Activated CD4-positive, alpha-beta T cell treated with anti-CD3 and anti-CD28 coated beads, Interleukin-2, amount 10 ng/mL, durations not matched to agents 24 days and 14 days (primary cell): ENCODE results near the gene ANKRD12. TPM values are rescaled to one million over a fixed set of nuclear protein-coding genes. Genes with fewer than 3 reads are reported as not detected.

Source experiments
- DNase-seq: peaks from one replicate; pipeline ENCODE4 v3.0.0; 2022
- H3K27ac Mint-ChIP-seq: one replicate; pipeline ENCODE4 v1.8.0; 2022; ENCODE audit warnings: mild to moderate bottlenecking, mixed read lengths
- H3K27me3 Mint-ChIP-seq: one replicate; pipeline ENCODE4 v1.8.0; 2022; ENCODE audit warnings: mixed read lengths
- H3K36me3 Mint-ChIP-seq: one replicate; pipeline ENCODE4 v1.8.0; 2022; ENCODE audit warnings: low read depth, mild to moderate bottlenecking, mixed read lengths
- H3K4me1 Mint-ChIP-seq: one replicate; pipeline ENCODE4 v1.8.0; 2021; ENCODE audit warnings: mixed read lengths
- H3K4me3 Mint-ChIP-seq: one replicate; pipeline ENCODE4 v1.8.0; 2022; ENCODE audit warnings: mild to moderate bottlenecking, moderate library complexity, mixed read lengths
- H3K9me3 Mint-ChIP-seq: one replicate; pipeline ENCODE4 v1.8.0; 2021; ENCODE audit warnings: mixed read lengths
- intact Hi-C: fragments of 100-400 bp; cut with micrococcal nuclease; formaldehyde crosslinking; loops from one replicate; pipeline ENCODE4 v1.15.1; 2023
- total RNA-seq: library from RNA; stranded (reverse); gene quantifications from 2 replicates; pipeline ENCODE4 v1.2.3, GENCODE V29; 2022

The ANKRD12 gene
- total RNA-seq, 1 donor from 2014 or later, result 60.8 TPM

DNA sequence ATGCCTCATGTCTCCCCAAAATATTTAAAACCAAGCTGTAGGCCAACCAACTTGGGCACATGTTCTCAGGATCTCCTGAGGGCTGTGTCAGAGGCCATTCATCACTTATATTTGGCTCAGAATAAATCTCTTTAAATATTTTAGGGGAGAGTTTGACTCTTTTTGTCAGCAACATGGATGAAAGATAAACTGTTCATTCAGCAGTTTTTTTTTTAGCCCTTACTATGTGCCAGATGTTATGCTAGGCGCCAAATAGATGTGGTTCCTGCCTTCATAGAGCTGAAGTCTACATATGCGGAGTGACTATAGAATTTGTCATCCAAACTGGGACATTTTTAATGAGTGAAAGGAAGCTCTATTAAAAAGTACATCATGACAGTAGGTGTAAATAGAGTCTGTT lies 155.5 kb downstream of the ANKRD12 start:
- peaks cover 4% of the 10 kb centered on the region for H3K36me3 Mint-ChIP-seq
- H3K9me3 Mint-ChIP-seq, result peaks cover 16% of the 10 kb centered on the region
- no peaks in the 10 kb centered on the region for H3K27me3 Mint-ChIP-seq
- DNase-seq, result no peak
- intact Hi-C loops, result no loop called here
- H3K27ac Mint-ChIP-seq, result no peak overlapping the region
- no peak overlapping the region for H3K4me3 Mint-ChIP-seq
- no peaks in the 10 kb centered on the region for H3K4me1 Mint-ChIP-seq

DNA sequence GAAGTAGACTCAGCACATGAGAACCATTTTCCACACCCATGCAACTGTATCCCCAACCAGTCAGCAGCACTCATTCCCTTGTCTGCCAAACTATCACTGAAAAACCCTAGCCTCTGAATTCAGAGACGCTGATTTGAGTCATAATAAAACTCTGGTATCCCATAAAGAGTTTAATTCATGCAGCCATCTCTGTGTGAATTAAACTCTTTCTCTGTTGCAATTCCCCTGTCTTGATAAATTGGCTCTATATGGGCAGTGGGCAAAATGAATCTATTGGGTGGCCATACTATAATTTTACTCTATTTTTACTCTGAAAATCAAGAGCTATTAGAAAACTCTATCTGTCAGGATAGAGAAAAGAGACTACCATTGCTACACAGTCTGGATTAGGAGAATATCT lies 157.4 kb downstream of the ANKRD12 start:
- H3K4me3 Mint-ChIP-seq, result no peak overlapping the region
- H3K27me3 Mint-ChIP-seq, result no peaks in the 10 kb centered on the region
- peaks cover 16% of the 10 kb centered on the region for H3K9me3 Mint-ChIP-seq
- H3K36me3 Mint-ChIP-seq, result no peaks in the 10 kb centered on the region
- DNase-seq, result no peak
- no peaks in the 10 kb centered on the region for H3K4me1 Mint-ChIP-seq
- H3K27ac Mint-ChIP-seq, result no peak overlapping the region
- intact Hi-C loops, result no loop called here

- DNase-seq, result no peak
- H3K9me3 Mint-ChIP-seq, result peaks cover 16% of the 10 kb centered on the region
- H3K4me3 Mint-ChIP-seq, result no peak overlapping the region
- H3K27ac Mint-ChIP-seq, result no peak overlapping the region
- H3K27me3 Mint-ChIP-seq, result no peaks in the 10 kb centered on the region
- no peaks in the 10 kb centered on the region for H3K36me3 Mint-ChIP-seq
- H3K4me1 Mint-ChIP-seq, result no peaks in the 10 kb centered on the region
- intact Hi-C loops, result no loop called here
These were observed 159.8 kb downstream of the ANKRD12 start for GRCh38 chr18:9296233-9297006.

- Mint-ChIP-seq H3K36me3 (no peaks in the 10 kb centered on the region), H3K4me3 (no peak overlapping the region), H3K27me3 (no peaks in the 10 kb centered on the region), H3K4me1 (no peaks in the 10 kb centered on the region), H3K27ac (no peak overlapping the region), H3K9me3 (peaks cover 12% of the 10 kb centered on the region)
- no peak for DNase-seq
- intact Hi-C loops, result no loop called here
These were observed 160.4 kb downstream of the ANKRD12 start for GRCh38 chr18:9297007-9297393.

GRCh38 chr18:9304388-9305070 lies 167.9 kb downstream of the ANKRD12 start:
- Mint-ChIP-seq H3K4me3 (no peak overlapping the region), H3K27me3 (peaks cover 14% of the 10 kb centered on the region), H3K9me3 (peaks cover 20% of the 10 kb centered on the region), H3K27ac (no peak overlapping the region), H3K36me3 (no peaks in the 10 kb centered on the region), H3K4me1 (no peaks in the 10 kb centered on the region)
- no peak for DNase-seq
- intact Hi-C loops, result no loop called here

DNA sequence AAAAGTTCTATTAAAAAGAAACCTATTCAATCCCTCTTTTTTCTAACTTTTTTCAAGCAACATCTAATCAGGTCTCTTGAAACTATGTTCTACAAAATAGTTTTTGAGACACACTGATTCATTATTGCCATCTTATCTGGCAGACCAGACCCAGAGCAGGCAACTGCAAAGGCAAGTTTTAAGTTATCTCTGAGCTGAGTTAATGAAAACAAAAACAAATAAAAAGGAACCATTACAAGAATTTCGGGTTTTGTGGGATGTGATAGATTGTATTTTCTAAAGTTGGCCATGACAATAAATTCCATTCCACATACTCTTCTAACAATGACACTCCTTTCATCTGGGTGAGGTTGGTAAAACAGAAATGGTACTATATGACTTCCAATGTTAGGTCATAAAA lies 182.8 kb downstream of the ANKRD12 start:
- no peaks in the 10 kb centered on the region for H3K36me3 Mint-ChIP-seq
- intact Hi-C loops, result no loop called here
- no peaks in the 10 kb centered on the region for H3K4me1 Mint-ChIP-seq

DNA sequence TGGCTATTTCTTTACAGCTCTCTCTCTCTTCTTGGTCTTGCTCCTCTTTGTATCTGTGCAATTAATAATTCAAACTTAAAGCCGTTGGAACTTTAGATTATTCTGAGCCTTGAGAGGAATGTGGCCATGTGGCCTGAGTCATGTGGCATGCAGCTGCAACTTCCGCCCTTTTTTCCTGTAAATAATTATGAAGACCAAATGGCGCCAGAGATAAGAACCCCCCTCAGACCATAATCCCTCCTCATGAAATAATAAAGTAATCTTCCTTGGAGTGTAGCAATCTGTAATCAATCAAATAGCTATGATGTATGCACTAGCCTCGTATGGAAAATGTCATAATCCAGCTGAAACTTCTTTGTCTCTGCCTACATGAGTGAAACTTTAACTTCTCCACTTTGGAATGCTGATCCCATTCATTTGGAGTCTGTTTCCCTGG lies 184.5 kb downstream of the ANKRD12 start:
- Mint-ChIP-seq H3K4me3 (no peak overlapping the region), H3K27me3 (peaks cover 21% of the 10 kb centered on the region), H3K9me3 (peaks cover 3% of the 10 kb centered on the region), H3K4me1 (no peaks in the 10 kb centered on the region), H3K27ac (no peak overlapping the region), H3K36me3 (no peaks in the 10 kb centered on the region)
- DNase-seq, result no peak
- intact Hi-C loops, result no loop called here

More for the DNA sequence above, 182.8 kb downstream of the ANKRD12 start:
- Mint-ChIP-seq H3K4me3 (no peak overlapping the region), H3K27ac (no peak overlapping the region), H3K9me3 (peaks cover 3% of the 10 kb centered on the region), H3K27me3 (peaks cover 19% of the 10 kb centered on the region)
- DNase-seq, result no peak

DNA sequence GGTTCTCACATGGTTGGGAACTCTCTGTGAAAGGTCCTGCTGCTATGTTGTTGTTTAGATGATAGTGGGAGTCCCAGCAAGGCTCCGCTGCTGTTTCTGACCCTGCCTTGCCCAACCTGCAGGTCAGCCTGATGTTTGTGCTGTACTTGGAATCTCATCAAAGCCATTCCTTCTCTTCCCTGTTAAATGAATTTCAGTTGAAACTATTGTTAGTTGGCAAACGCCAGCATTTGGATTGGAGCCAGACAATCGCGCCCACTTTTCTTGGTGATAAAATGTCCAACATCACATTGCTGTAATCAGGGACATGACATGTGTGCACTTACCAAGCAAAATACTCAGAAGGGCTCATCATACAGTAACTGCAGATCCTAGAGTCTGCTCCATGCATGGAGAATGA lies 185.2 kb downstream of the ANKRD12 start:
- Mint-ChIP-seq H3K27ac (no peak overlapping the region), H3K36me3 (no peaks in the 10 kb centered on the region), H3K27me3 (peaks cover 27% of the 10 kb centered on the region), H3K9me3 (peaks cover 3% of the 10 kb centered on the region), H3K4me1 (no peaks in the 10 kb centered on the region), H3K4me3 (no peak overlapping the region)
- DNase-seq, result no peak
- intact Hi-C loops, result no loop called here

DNA sequence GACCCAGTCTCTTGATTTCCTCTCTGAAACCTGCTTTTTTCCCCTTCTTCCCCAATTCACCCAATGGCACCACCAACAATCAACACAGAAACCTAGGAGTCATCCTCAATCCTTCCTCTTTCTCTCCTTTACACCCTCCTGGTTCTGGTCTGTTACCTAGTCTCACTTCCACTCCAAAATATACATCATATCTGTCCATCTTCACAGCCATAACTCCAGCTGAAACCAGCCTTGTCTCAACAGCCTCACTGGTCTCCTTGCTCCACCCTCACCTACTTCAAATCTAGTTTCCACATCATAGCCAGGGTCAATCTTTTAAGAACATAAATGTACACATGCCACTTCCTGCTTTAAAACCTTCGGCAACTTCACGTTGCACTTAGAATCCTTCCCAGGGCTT lies 186.2 kb downstream of the ANKRD12 start:
- no peaks in the 10 kb centered on the region for H3K36me3 Mint-ChIP-seq
- peaks cover 3% of the 10 kb centered on the region for H3K9me3 Mint-ChIP-seq
- H3K27me3 Mint-ChIP-seq, result peaks cover 27% of the 10 kb centered on the region
- no peak overlapping the region for H3K4me3 Mint-ChIP-seq
- intact Hi-C loops, result no loop called here
- H3K4me1 Mint-ChIP-seq, result no peaks in the 10 kb centered on the region
- DNase-seq, result no peak
- no peak overlapping the region for H3K27ac Mint-ChIP-seq

DNA sequence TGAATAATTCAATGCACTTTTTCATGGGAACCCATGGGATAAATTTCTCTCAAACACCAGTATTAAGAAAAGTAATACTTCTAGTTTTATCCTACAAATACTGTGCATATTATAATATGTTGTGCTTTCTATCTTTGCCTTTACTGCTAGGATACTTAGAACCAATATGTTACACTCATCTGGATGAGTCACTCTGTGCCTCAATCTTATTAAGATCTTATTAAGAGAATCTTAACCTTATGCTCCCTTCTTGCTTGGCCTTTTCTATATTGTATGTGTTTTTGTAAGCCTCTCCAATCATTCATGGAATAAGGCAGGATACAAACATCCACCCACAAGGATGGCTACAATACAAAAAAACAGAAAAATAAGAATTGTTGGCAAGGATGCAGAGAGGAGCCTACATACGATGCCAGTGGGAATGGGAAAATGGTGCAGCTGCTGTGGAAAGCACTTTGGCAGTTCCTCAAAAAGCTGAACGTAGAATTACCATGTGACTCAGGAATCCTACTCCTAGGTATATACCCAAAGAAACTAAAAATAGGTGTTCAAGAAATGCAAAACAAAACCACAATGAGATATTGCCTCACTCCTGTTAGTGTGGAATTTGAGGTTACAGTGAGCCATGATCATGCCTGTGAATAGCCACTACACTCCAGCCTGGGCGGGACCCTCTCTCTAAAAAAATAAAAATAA lies 187.3 kb downstream of the ANKRD12 start:
- H3K9me3 Mint-ChIP-seq, result peaks cover 7% of the 10 kb centered on the region
- H3K27ac Mint-ChIP-seq, result no peak overlapping the region
- no peak for DNase-seq
- H3K4me1 Mint-ChIP-seq, result no peaks in the 10 kb centered on the region
- intact Hi-C loops, result no loop called here
- H3K36me3 Mint-ChIP-seq, result no peaks in the 10 kb centered on the region
- H3K27me3 Mint-ChIP-seq, result peaks cover 26% of the 10 kb centered on the region
- H3K4me3 Mint-ChIP-seq, result no peak overlapping the region

- Mint-ChIP-seq H3K27me3 (peaks cover 36% of the 10 kb centered on the region), H3K36me3 (no peaks in the 10 kb centered on the region), H3K9me3 (peaks cover 4% of the 10 kb centered on the region), H3K4me3 (no peak overlapping the region), H3K4me1 (no peaks in the 10 kb centered on the region), H3K27ac (no peak overlapping the region)
- intact Hi-C loops, result no loop called here
- no peak for DNase-seq
These were observed 189.1 kb downstream of the ANKRD12 start for GRCh38 chr18:9325716-9326115.

DNA sequence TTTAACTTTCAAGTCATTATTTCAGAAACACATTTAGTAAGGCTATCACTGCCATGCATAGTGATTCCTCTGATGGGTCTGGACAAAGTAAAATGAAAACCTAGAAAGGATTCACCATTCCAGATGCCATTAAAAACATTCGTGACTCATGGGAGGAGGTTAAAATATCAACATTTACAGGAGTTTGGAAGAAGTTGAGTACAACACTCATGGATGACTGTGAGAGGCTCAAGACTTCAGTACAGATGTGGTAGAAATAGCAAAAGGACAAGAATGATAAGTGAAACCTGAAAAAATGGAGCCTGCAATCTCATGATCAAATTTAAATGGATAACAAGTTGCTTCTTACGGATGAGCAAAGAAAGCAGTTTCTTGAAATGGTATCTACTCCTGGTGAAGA lies 192.2 kb downstream of the ANKRD12 start:
- Mint-ChIP-seq H3K36me3 (no peaks in the 10 kb centered on the region), H3K4me3 (no peak overlapping the region), H3K27me3 (peaks cover 48% of the 10 kb centered on the region), H3K9me3 (peaks cover 4% of the 10 kb centered on the region), H3K4me1 (peaks cover under 1% of the 10 kb centered on the region), H3K27ac (no peak overlapping the region)
- intact Hi-C loops, result no loop called here
- DNase-seq, result no peak

DNA sequence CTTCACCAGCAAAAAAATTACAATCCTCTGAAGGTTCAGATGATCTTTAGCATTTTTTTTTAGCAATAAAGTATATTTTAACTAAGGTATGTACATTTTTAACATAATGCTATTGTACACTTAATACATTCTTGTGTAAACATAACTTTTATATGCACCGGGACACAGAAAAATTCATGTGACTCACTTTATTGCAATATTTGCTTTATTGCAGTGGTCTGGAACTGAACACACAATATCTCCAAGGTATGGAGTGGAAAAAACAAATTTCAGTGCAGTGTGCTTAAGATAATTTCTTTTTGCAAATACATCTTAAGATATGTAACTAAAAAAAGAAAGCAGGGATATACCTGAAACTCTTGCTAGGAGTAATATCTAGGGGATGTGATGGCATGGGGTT lies 192.9 kb downstream of the ANKRD12 start:
- Mint-ChIP-seq H3K9me3 (peaks cover 4% of the 10 kb centered on the region), H3K4me3 (no peak overlapping the region), H3K27ac (no peak overlapping the region), H3K4me1 (peaks cover 5% of the 10 kb centered on the region), H3K27me3 (peaks cover 51% of the 10 kb centered on the region), H3K36me3 (no peaks in the 10 kb centered on the region)
- DNase-seq, result no peak
- intact Hi-C loops, result no loop called here

DNA sequence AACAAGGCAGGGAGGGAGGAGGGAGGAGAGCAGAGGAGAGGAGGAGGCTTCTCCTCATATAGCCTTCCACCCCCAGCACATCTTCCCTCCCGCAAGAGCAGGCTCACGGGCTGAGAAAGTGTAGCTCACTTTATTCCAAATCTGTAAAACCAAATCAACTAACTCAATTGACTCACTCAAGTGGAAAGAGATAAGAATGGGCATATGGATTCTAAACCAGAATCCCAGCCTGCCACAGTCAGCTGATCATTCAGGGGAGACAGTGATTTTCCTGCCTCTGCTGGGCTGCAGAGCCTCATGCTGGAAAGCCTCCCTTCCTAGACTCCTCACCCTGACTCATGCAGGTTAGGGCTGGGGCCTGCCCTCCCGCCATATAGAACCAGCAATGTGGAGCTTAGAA lies 193.8 kb downstream of the ANKRD12 start:
- intact Hi-C loops, result loop anchor here (5.0 to 10.0 kb wide), 6 partner anchors 56 to 716 kb away; partner anchors contain the start of genes MTCL1, PPP4R1 and VAPA
- peaks cover 4% of the 10 kb centered on the region for H3K9me3 Mint-ChIP-seq
- H3K27ac Mint-ChIP-seq, result no peak overlapping the region
- peaks cover 51% of the 10 kb centered on the region for H3K27me3 Mint-ChIP-seq
- DNase-seq, result no peak
- H3K36me3 Mint-ChIP-seq, result no peaks in the 10 kb centered on the region
- H3K4me3 Mint-ChIP-seq, result no peak overlapping the region
- peaks cover 7% of the 10 kb centered on the region for H3K4me1 Mint-ChIP-seq
